Activated T-helper 1 cell treated with Interleukin-2 at 50 U/mL for 16 hours (primary cell): ENCODE results near the gene CLDND2.

Source experiments
- DNase-seq: peaks from one replicate; pipeline ENCODE4 v3.0.0-alpha.2; 2020; ENCODE audit warnings: low read depth

The CLDND2 gene

GRCh38 chr19:51330366-51330765 is 38.4 kb downstream of the CLDND2 start:
- DNase-seq, result no peak

GRCh38 chr19:51329411-51329810 is 39.4 kb downstream of the CLDND2 start:
- DNase-seq, result no peak

GRCh38 chr19:51327066-51328001 is 41.5 kb downstream of the CLDND2 start:
- no peak for DNase-seq

DNA sequence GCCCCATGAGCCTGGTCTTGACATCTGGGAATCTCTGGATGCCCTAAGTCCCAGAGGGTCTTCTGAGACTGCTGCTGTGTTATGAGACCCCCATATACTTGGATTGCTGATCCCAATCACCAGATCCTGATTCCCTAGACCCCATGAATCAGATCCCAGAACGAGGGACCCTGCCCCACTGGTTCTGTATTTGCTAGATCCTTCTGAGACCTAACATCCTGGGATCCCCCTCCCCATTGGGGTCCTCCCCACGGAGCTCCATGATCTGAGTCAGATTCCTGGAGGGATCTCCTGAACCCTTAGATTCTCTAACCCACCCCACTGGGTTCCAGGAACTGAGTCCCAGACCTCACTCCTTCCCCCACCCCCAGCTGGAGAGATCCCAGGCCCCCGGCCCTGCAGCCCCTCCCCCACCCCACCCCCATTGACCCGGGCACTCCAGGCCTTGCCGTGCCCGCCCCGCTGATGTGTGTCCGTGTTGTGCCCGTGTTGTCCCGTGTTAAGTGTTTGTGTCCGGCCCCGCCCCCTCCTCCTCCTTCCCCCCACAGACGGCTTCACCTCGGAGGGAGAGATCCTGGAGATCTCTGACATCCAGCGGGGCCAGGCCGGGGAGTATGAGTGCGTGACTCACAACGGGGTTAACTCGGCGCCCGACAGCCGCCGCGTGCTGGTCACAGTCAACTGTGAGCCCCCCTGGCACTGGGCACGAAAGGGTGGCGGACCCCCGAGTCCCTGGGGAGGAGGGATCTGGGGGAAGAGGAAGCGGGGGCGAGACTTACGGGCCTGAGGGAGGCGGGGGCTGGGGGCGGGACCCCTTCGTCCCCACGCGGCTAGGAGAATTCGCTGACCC is 42.4 kb downstream of the CLDND2 start:
- no peak for DNase-seq

GRCh38 chr19:51325161-51325976 is 43.4 kb downstream of the CLDND2 start:
- DNase-seq, result no peak

DNA sequence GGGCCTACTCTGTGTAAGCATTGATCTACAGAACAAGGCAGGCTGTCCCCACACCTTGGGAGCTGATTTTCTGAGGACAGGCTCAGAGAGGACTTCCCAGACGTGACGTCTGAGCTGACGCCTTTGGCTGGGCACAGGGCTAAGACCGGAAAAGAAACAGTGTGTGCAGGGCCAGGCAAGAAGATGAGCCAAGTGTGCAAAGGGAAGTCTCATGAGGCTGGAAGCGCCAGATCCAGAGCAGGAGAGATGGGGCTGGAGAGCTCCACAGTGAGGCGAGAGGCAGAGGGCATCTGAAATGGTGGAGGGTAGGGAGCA is 44.7 kb downstream of the CLDND2 start:
- DNase-seq, result no peak

DNA sequence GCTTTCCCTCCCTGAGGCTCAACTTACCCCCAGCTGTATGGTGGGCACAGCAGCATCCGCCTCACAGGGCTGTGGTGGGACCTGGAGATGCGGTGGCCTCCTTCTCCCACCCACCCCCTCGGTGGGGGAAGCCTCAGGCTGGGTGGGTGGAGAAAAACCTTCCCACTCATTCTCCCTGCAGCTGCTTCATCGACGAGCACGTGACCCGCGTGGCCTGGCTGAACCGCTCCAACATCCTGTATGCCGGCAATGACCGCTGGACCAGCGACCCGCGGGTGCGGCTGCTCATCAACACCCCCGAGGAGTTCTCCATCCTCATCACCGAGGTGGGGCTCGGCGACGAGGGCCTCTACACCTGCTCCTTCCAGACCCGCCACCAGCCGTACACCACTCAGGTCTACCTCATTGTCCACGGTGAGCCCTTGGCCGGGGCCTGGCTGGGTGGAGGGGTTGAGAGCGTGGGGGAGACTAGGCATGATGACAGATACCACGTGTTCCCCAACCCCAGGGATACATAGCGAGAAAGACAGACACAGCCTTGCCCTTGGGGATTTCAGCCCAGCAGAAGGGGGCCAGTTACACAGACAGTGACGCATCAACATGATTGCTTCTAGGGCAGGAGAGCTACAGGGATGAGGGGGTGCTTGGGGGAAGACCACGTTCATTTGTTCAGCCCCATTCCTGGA is 45.2 kb downstream of the CLDND2 start:
- no peak for DNase-seq

DNA sequence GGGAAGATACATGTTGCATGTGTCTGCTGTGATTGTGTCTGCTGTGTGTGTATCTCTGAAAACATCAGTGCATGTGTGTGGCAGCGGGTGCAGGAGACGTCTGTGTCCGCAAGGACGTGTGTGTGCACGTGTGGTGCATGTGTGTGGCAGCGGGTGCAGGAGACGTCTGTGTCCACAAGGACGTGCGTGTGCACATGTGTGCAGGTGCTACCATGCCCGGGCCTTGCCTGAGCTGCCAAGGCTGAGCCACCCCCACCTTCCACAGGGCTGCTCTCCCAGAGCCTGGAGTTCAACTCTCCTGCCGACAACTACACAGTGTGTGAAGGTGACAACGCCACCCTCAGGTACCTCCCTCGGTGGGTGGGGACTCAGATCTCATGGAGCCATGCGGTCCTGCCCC is 47.0 kb downstream of the CLDND2 start:
- DNase-seq, result no peak

- no peak for DNase-seq
These were observed 48.5 kb downstream of the CLDND2 start for GRCh38 chr19:51320280-51320657.

DNA sequence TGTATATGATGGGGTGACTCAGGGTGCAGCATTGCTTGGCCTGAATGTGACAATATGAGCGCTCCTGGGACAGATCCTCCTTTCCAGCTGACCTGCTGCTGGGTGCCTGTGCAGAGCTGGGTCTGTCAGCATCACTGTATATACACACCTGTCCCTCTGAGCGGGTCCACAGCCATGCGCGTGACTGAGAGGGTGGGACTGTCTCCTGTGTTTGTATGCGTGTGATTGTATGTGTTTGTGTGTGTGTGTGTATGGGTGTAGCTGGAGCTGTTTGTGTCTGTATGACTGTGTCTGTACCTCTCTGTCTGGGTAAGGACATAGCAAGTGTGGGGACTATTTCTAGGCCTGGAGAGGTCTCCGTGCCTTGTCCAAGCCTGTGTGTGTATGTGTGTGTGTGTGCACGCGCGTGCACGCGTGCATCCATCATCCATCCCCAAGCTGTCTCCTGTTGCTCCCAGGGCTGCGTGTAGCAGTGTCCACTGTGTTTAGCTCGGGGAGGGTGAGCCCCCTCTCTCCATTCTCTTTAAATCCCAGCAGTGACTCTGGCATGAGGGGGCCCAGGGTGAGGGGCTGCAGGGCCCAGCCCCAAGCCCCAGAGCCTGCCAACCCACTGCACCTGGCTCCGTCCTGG is 49.0 kb downstream of the CLDND2 start:
- DNase-seq, result no peak

DNA sequence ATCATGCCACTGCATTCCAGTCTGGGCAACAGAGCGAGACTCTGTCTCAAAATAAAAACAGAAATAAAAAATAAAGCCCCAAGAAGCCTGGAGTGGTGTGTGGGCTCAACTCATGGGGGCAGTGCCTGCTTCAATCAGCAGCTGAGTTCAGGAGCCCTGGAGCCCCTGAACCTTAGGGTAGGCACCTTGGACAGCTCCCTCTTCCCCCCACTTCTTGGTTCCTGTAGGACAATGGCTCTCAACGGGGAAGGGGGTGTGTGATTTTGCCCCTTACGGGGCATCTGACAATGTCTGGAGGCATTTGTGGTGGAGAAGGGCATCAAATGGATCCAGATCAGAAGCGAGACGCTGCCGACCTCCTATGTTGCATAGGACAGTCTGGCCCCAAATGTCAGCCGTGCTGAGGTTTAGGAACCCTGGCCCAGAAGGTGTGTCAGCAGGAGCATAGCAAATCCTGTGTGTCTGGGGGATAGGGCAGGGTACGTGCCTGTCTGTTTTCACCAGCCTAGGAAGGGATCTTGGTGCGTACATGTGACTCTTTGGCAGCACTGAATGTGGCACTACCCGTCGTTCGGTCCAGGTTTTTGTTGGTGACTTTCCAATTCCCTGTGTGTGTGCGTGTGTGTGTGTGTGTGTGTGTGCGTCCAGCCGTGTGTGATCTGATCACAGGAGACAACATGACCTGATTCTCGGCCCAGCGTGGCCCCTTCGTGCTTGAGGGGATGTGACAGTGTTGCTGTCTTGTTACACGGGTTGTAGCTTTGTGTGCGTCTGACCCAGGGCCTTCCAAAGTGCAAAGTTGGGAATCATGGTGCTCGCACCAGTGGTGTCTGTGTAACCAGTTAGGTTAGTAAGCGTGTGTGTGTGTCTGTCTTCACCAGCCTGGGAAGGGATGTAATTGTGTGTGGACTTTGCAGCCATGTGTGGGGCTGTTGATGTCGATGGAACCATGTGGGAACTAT is 49.8 kb downstream of the CLDND2 start:
- DNase-seq, result no peak

GRCh38 chr19:51317968-51318367 is 50.8 kb downstream of the CLDND2 start:
- no peak for DNase-seq

- DNase-seq, result no peak
These were observed 51.4 kb downstream of the CLDND2 start for GRCh38 chr19:51317376-51317775.
